Cardiac fibroblast (primary cell): ENCODE results near the gene RPS14.
A peak's percentile ranks its signal among the peaks of the same experiment; 100 is the strongest.
"Not testable (repeated sequence)": the region's sequence is repeated elsewhere in the genome, so short reads cannot be mapped to it uniquely, and the experiment has no call there.

ENCODE experiments used
- DNase-seq, 2 donors: peaks; one replicate each; pipeline versions ENCODE4 v3.0.0 to v3.0.0-alpha.2; 2010; ENCODE audit warnings: low read depth in 2 of 2
- H3K4me3 ChIP-seq, 2 donors: replicated peaks in 1 of 2; 1 replicate in 1 of 2; 2 replicates in 1 of 2; pipeline ENCODE4 v1.5.1; 2011; ENCODE audit warnings: low read depth in 2 of 2, low read length in 2 of 2, mild to moderate bottlenecking in 2 of 2, moderate library complexity in 1 of 2
- CTCF ChIP-seq: IDR thresholded peaks from one replicate; pipeline ENCODE4 v1.5.1; 2011; ENCODE audit warnings: low read depth, mild to moderate bottlenecking, low read length, inconsistent platforms

RPS14 gene

GRCh38 chr5:150419630-150420270, 29.8 kb downstream of the RPS14 start:
- no peak for DNase-seq
- no peak for TF ChIP-seq CTCF
- no peak overlapping the region for H3K4me3 ChIP-seq

GRCh38 chr5:150413902-150414790, 35.4 kb downstream of the RPS14 start:
- DNase-seq, H3K4me3 ChIP-seq: not testable (repeated sequence)

DNA sequence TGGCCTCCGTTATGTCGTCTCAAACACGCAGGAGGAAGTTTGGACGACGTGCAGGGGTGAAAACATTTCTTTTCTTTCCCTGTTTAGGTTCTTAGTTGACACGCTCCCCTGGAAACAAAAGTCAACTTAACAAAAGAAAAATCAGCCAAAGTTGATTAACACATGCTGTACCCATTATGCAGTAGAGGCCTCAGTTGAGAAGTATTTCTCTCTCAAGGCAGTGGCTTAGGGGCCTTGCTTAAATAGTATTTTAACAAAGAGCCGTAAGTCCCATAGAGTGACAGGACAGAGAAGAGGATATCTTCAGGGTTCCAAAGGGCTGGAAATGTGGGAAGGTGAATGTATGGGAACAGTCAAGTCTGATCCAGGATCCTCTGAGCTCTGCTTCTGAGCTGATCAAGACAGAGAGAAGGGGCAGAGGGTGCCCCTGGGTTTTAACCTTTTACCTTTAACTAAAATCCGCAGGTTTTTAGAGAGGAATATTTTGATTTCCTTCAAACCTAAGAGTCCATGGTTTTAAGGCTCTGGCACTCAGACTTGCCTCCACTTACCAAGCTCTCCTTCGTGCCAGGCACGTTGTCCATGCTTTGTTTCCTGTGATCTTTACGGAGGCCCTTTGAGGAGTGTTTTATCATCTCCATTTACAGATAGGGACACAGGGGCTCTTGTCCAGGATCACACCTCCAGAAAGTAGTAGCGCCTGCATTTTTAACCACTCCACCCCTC, 36.2 kb downstream of the RPS14 start:
- no peak for DNase-seq
- no peak for TF ChIP-seq CTCF
- H3K4me3 ChIP-seq: no peak overlapping the region

GRCh38 chr5:150412319-150413175, 37.0 kb downstream of the RPS14 start, which contains the start of gene CD74:
TSS of gene CD74 (minus strand) at chr5:150412910. CDS start at chr5:150412749, 161 bp downstream.
- peak within 1 kb of the TSS in 1 of 2 donors; percentile 5 for H3K4me3 ChIP-seq
- peak; percentile 31 to 49 for DNase-seq
- TF ChIP-seq CTCF: no peak

DNA sequence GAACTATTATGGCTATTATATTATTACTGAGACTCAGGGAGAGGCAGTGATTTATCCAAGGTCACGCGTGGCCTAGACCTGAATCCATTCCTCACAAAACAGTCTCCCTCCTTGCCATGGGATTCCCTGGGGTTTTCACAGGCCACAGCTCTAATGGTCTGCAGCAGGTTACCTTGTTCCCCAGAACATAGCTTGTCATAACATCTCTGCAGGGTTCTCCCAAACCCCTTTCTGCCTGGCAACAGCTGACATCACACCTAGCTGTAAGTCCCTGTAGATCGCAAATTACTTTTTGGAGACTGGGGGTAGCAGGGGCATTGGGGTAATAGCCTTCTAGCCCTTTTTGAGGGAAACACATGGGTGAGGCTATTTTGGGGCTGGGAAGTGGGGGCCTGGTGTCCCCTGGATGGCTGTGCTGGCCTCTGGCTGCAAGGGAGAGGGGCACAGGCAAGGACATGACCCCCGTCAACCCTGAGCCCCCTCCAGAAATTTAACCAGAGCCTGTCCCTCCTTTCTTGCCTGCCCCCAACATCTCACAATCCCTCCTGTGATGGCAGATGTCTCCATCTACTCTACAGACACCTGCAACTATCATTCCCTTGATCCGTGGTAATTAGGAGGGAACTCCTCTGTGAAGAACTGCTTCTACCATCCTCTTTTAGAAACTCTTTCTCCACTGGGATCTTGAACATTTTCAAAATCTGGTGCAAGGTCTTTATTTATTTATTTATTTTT, 38.1 kb downstream of the RPS14 start:
- DNase-seq: peak in 1 of 2 donors; percentile 23
- no peak overlapping the region for H3K4me3 ChIP-seq
- TF ChIP-seq CTCF: no peak

DNA sequence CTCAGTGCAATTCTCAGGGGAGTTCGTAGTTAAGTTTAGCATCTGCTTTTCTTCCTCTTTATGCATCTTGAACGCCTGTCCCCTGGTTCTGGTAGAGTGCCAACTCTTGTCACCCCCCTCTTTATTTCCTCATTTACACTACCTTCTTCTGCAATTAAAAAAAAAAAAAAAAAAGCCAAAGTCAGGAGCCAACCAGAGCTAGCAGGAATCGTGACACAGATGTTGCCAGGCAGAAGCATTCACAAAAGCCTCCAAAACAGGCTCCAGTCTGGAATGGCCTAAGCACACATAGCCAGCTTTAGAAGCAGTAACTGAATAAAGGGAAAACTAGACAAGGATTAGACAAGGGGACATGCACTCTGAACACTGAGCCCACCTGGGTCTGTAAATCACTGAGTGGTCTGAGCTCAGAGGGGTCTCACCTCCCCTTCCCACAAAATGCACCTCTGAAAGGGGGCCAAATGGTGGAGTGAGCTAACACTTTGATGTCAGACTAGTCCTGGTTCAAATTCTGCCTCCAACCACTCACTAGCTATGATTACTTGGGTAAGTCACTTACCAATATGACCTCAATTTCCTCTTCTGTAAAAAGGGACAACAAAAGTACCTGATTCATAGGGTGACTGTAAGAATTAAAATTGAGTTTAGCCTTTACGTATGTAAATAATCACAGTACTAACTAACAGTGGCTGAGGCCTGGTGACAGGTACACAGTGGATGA, 38.9 kb downstream of the RPS14 start:
- no peak overlapping the region for H3K4me3 ChIP-seq
- DNase-seq: peak; percentile 77 to 82
- no peak for TF ChIP-seq CTCF
